Neural cell (in vitro differentiated cells): ENCODE data around the gene RNF149.

Experiments
- CTCF ChIP-seq: fragments of 450-650 bp; IDR thresholded peaks from 2 replicates; pipeline ENCODE4 v1.5.1; 2014; ENCODE audit warnings: antibody characterized with exemption, mild to moderate bottlenecking, moderate library complexity; ENCODE audit not compliant: poor library complexity, severe bottlenecking
- EZH2 ChIP-seq: fragments of 200-600, 300-800 bp; shearing (Covaris generic), sonication (generic); IDR thresholded peaks from 2 replicates; pipeline ENCODE4 v1.6.1; 2014; ENCODE audit warnings: antibody characterized with exemption, low read length, borderline replicate concordance, mild to moderate bottlenecking; ENCODE audit not compliant: insufficient read depth, poor library complexity, severe bottlenecking
- RAD21 ChIP-seq: fragments of 450-650 bp; conservative IDR thresholded peaks from 2 replicates; pipeline ENCODE4 v1.6.1; 2014; ENCODE audit warnings: antibody characterized with exemption, mild to moderate bottlenecking, moderate library complexity
- TAF1 ChIP-seq: IDR thresholded peaks from 2 replicates; pipeline ENCODE4 v1.6.1; 2012; ENCODE audit warnings: low read depth

- TF ChIP-seq EZH2 (no peak), TAF1 (no peak), RAD21 (peak; percentile 41), CTCF (peak; percentile 63)
Observed at GRCh38 chr2:101251844-101252407, 56.6 kb downstream of the RNF149 start.
